ENCODE results near the gene CORO2B. TPM values are rescaled to one million over a fixed set of nuclear protein-coding genes. Genes with fewer than 3 reads are reported as not detected.

The CORO2B gene
- total RNA-seq, 1 donor from 2014 or later = 1.0 TPM

GRCh38 chr15:68610825-68611224 is 32.0 kb downstream of the CORO2B start:
- Histone ChIP-seq H3K36me3 (no peaks in the 10 kb centered on the region), H3K4me2 (no peak overlapping the region), H2AFZ (replicated peaks) (no peak overlapping the region), H3K79me2 (ENCODE audit: low read depth) (no peaks in the 10 kb centered on the region), H3F3A (ENCODE audit: low read depth) (peaks cover 29% of the 10 kb centered on the region), H4K20me1 (ENCODE audit: low read depth) (no peaks in the 10 kb centered on the region), H3K4me1 (peaks cover 39% of the 10 kb centered on the region), H3K27me3 (no peaks in the 10 kb centered on the region), H3K4me3 (no peak overlapping the region), H3K9me3 (ENCODE audit: low read depth) (no peaks in the 10 kb centered on the region), H3K9ac (no peak overlapping the region), H3K27ac (no peak overlapping the region)
- H3K27me3 Mint-ChIP-seq (ENCODE audit: insufficient read depth, low read depth) = no peaks in the 10 kb centered on the region
- peak overlapping the region; percentile 22 for H3K27ac Mint-ChIP-seq
- no peak overlapping the region for H3K4me3 Mint-ChIP-seq
- peaks cover 62% of the 10 kb centered on the region for H3K4me1 Mint-ChIP-seq
- H3K36me3 Mint-ChIP-seq = peaks cover 3% of the 10 kb centered on the region
- peaks cover 4% of the 10 kb centered on the region for H3K9me3 Mint-ChIP-seq
- TF ChIP-seq EZH2 (IDR thresholded peaks at IDR 0.05) = no peak
- no peak for TF ChIP-seq EZH2phosphoT487 (IDR thresholded peaks at IDR 0.05)
- TF ChIP-seq CTCF (IDR thresholded peaks at IDR 0.05) = no peak
- no peak for DNase-seq (ENCODE audit: low spot score)

GRCh38 chr15:68612503-68612902 is 33.7 kb downstream of the CORO2B start:
- Histone ChIP-seq H3K4me2 (no peak overlapping the region), H3K4me1 (peaks cover 39% of the 10 kb centered on the region), H4K20me1 (ENCODE audit: low read depth) (no peaks in the 10 kb centered on the region), H3K27me3 (no peaks in the 10 kb centered on the region), H3K9me3 (ENCODE audit: low read depth) (no peaks in the 10 kb centered on the region), H3K36me3 (no peaks in the 10 kb centered on the region), H3K27ac (no peak overlapping the region), H3K4me3 (no peak overlapping the region), H3F3A (ENCODE audit: low read depth) (peaks cover 29% of the 10 kb centered on the region), H2AFZ (replicated peaks) (no peak overlapping the region), H3K79me2 (ENCODE audit: low read depth) (no peaks in the 10 kb centered on the region), H3K9ac (no peak overlapping the region)
- H3K4me1 Mint-ChIP-seq = peaks cover 70% of the 10 kb centered on the region
- H3K4me3 Mint-ChIP-seq = no peak overlapping the region
- H3K27ac Mint-ChIP-seq = peak overlapping the region; percentile 4
- TF ChIP-seq EZH2phosphoT487 (IDR thresholded peaks at IDR 0.05) = no peak
- TF ChIP-seq EZH2 (IDR thresholded peaks at IDR 0.05) = no peak
- TF ChIP-seq CTCF (IDR thresholded peaks at IDR 0.05) = no peak
- no peak for DNase-seq (ENCODE audit: low spot score)
- no peaks in the 10 kb centered on the region for H3K9me3 Mint-ChIP-seq
- H3K27me3 Mint-ChIP-seq (ENCODE audit: insufficient read depth, low read depth) = no peaks in the 10 kb centered on the region
- no peaks in the 10 kb centered on the region for H3K36me3 Mint-ChIP-seq

DNA sequence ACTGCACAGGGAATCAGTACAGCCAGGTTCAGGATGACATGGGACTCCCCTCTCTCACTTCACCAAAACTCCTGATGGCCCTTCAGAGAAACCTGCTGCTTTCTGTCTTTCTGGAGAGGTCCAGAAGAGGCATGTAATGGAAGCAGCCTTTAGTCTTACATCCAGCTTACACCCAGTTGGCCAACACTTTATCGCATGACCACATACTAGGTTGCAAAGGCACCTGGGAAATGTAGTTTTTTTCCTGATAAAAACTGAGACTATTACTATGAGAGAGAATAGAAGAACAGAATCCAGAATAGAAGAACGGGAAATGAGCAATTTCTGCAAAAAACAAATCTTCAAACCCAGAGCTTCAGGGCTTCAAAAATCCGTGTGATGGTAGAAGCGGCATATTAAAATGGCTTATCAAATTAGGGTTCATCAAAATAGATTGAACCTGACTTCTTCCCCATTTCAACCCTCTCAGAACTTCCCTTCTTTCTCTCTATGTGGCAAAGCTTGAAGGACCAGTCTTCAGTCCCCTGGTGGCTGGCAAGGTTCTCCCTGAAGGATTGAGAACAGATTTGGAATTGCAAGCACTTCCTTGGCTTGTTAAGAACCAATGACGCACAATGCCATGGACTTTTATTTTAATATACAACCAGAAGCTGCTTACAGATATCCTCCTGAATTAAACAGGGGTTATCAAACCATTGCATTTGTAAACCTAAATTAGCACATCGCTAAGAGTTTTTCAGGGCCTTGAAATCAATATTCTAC is 34.4 kb downstream of the CORO2B start:
- no peaks in the 10 kb centered on the region for H3K27me3 Mint-ChIP-seq (ENCODE audit: insufficient read depth, low read depth)
- H3K9me3 Mint-ChIP-seq = no peaks in the 10 kb centered on the region
- Histone ChIP-seq H2AFZ (replicated peaks) (no peak overlapping the region), H3K27ac (no peak overlapping the region), H3K79me2 (ENCODE audit: low read depth) (no peaks in the 10 kb centered on the region), H3K9me3 (ENCODE audit: low read depth) (no peaks in the 10 kb centered on the region), H3F3A (ENCODE audit: low read depth) (peaks cover 29% of the 10 kb centered on the region), H3K4me3 (no peak overlapping the region), H3K4me2 (no peak overlapping the region), H3K9ac (no peak overlapping the region), H3K27me3 (no peaks in the 10 kb centered on the region), H4K20me1 (ENCODE audit: low read depth) (no peaks in the 10 kb centered on the region), H3K36me3 (no peaks in the 10 kb centered on the region), H3K4me1 (peaks cover 34% of the 10 kb centered on the region)
- DNase-seq (ENCODE audit: low spot score) = peak; percentile 32
- TF ChIP-seq CTCF (IDR thresholded peaks at IDR 0.05) (no peak), EZH2phosphoT487 (IDR thresholded peaks at IDR 0.05) (no peak), EZH2 (IDR thresholded peaks at IDR 0.05) (no peak)
- H3K27ac Mint-ChIP-seq = peak overlapping the region; percentile 9
- peaks cover 67% of the 10 kb centered on the region for H3K4me1 Mint-ChIP-seq
- no peaks in the 10 kb centered on the region for H3K36me3 Mint-ChIP-seq
- H3K4me3 Mint-ChIP-seq = peak overlapping the region; percentile 24

All from neural progenitor cell (in vitro differentiated cells).